Osteocyte (in vitro differentiated cells): ENCODE data around the gene NUBP1. TPM values are rescaled to one million over a fixed set of nuclear protein-coding genes. Genes with fewer than 3 reads are reported as not detected.

ENCODE experiments used
- DNase-seq: peaks from one replicate; pipeline ENCODE4 v3.0.0; 2021; ENCODE audit warnings: mixed read lengths; ENCODE audit not compliant: unreplicated experiment; ENCODE audit errors: extremely low spot score
- H3K27ac Mint-ChIP-seq: one replicate; pipeline ENCODE4 v1.8.0; 2021; ENCODE audit warnings: mild to moderate bottlenecking, mixed read lengths; ENCODE audit not compliant: unreplicated experiment
- H3K27me3 Mint-ChIP-seq: one replicate; pipeline ENCODE4 v1.8.0; 2021; ENCODE audit warnings: mixed read lengths; ENCODE audit not compliant: unreplicated experiment
- H3K36me3 Mint-ChIP-seq: one replicate; pipeline ENCODE4 v1.8.0; 2021; ENCODE audit warnings: mixed read lengths; ENCODE audit not compliant: unreplicated experiment
- H3K4me1 Mint-ChIP-seq: one replicate; pipeline ENCODE4 v1.8.0; 2021; ENCODE audit warnings: mixed read lengths; ENCODE audit not compliant: unreplicated experiment
- H3K4me3 Mint-ChIP-seq: one replicate; pipeline ENCODE4 v1.8.0; 2021; ENCODE audit warnings: mild to moderate bottlenecking, moderate library complexity, mixed read lengths; ENCODE audit not compliant: unreplicated experiment
- H3K9me3 Mint-ChIP-seq: one replicate; pipeline ENCODE4 v1.8.0; 2021; ENCODE audit warnings: mixed read lengths; ENCODE audit not compliant: unreplicated experiment
- CTCF ChIP-seq: fragments of 200-600 bp; sonication (generic); IDR thresholded peaks from 2 replicates; pipeline ENCODE4 v1.5.0; 2021; ENCODE audit warnings: antibody characterized with exemption, mild to moderate bottlenecking, moderate library complexity
- total RNA-seq: library from RNA; stranded (reverse); gene quantifications from 2 replicates; pipeline ENCODE4 v1.2.1, GENCODE V29; 2021

Gene NUBP1
- total RNA-seq, 1 donor from 2014 or later = 20.0 TPM

GRCh38 chr16:10812312-10813098, 68.9 kb downstream of the NUBP1 start:
- no peak overlapping the region for H3K4me3 Mint-ChIP-seq
- H3K36me3 Mint-ChIP-seq = no peaks in the 10 kb centered on the region
- peaks cover 7% of the 10 kb centered on the region for H3K27me3 Mint-ChIP-seq
- no peak for DNase-seq
- H3K27ac Mint-ChIP-seq = no peak overlapping the region
- no peaks in the 10 kb centered on the region for H3K9me3 Mint-ChIP-seq
- TF ChIP-seq CTCF = no peak
- H3K4me1 Mint-ChIP-seq = no peaks in the 10 kb centered on the region

GRCh38 chr16:10813099-10813455, 69.4 kb downstream of the NUBP1 start:
- Mint-ChIP-seq H3K27me3 (peaks cover 12% of the 10 kb centered on the region), H3K4me3 (no peak overlapping the region), H3K36me3 (no peaks in the 10 kb centered on the region), H3K9me3 (no peaks in the 10 kb centered on the region), H3K27ac (no peak overlapping the region), H3K4me1 (no peaks in the 10 kb centered on the region)
- TF ChIP-seq CTCF = no peak
- no peak for DNase-seq

- Mint-ChIP-seq H3K4me1 (no peaks in the 10 kb centered on the region), H3K27me3 (peaks cover 19% of the 10 kb centered on the region), H3K27ac (no peak overlapping the region), H3K9me3 (no peaks in the 10 kb centered on the region), H3K36me3 (no peaks in the 10 kb centered on the region), H3K4me3 (no peak overlapping the region)
- TF ChIP-seq CTCF = no peak
- no peak for DNase-seq
Observed at GRCh38 chr16:10817514-10817913, 73.9 kb downstream of the NUBP1 start.

GRCh38 chr16:10817963-10818941, 74.6 kb downstream of the NUBP1 start, which contains the start of gene TVP23A:
TSS of gene TVP23A (minus strand) at chr16:10818794. CDS start at chr16:10818493, 301 bp downstream.
- Mint-ChIP-seq H3K4me3 (no peak within 1 kb of the TSS), H3K36me3 (no peaks in the 10 kb centered on the region), H3K4me1 (no peaks in the 10 kb centered on the region), H3K27ac (no peak within 1 kb of the TSS), H3K9me3 (no peaks in the 10 kb centered on the region), H3K27me3 (peaks cover 19% of the 10 kb centered on the region)
- DNase-seq = no peak
- TF ChIP-seq CTCF = no peak

Other genes with a start within 250 kb of the NUBP1 start
- 4.7 and 5.9 TPM in 2 replicates for gene EMP2, start 163.2 kb upstream of the NUBP1 start, total RNA-seq
- 0.50 TPM in 1 of 2 replicates, not detected in the other for gene TEKT5, start 48.9 kb upstream of the NUBP1 start, total RNA-seq
- gene TVP23A, start 75.0 kb downstream of the NUBP1 start, total RNA-seq = not detected in 2 replicates
- not detected in 2 replicates for gene CIITA, start 133.4 kb downstream of the NUBP1 start, total RNA-seq
- gene DEXI, start 198.6 kb downstream of the NUBP1 start, total RNA-seq = 32.4 and 35.8 TPM in 2 replicates
- 22.1 and 24.0 TPM in 2 replicates for gene CLEC16A, start 200.7 kb downstream of the NUBP1 start, total RNA-seq